GM23248 (cell line): ENCODE data around the gene CTIF.

Experiments
- EZH2 ChIP-seq: fragments of 200-600 bp; sonication (generic); IDR thresholded peaks from 2 replicates; pipeline ENCODE4 v1.6.1; 2018; ENCODE audit warnings: antibody characterized with exemption, mild to moderate bottlenecking; ENCODE audit not compliant: insufficient read depth, poor library complexity, severe bottlenecking
- EZH2phosphoT487 ChIP-seq: fragments of 200-600 bp; sonication (generic); IDR thresholded peaks from 2 replicates; pipeline ENCODE4 v1.6.1; 2018; ENCODE audit warnings: antibody characterized with exemption, moderate library complexity, mild to moderate bottlenecking, low read depth; ENCODE audit not compliant: insufficient read depth

- TF ChIP-seq EZH2: no peak
- TF ChIP-seq EZH2phosphoT487: no peak
These were observed 203.0 kb downstream of the CTIF start for GRCh38 chr18:48741866-48742265.
